ENCODE results near the gene CXorf66.
"Not testable (repeated sequence)": the region's sequence is repeated elsewhere in the genome, so short reads cannot be mapped to it uniquely, and the experiment has no call there.

CXorf66 gene

DNA sequence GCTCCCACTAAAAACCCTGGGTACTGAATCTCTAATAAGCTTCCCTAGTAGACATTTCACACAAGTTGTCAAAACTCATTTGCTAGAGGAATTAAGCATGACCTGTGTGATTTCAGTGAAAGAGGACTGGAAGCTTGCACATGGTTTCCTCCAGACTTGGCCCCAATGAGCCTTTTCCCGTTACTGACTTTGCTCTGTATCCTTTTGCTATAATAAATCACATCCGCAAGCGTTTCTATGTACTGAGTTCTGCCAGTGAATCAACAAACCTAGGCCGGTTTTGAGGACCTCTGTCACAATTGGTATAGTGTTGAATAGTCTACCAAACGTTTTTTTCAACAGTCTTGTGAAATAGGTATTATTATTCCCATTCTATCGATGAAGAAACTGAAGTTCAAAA is 40.6 kb downstream of the CXorf66 start:
- DNase-seq = no peak

- no peak for DNase-seq
These were observed 41.1 kb downstream of the CXorf66 start for GRCh38 chrX:139924069-139924695.

GRCh38 chrX:139921142-139921541 is 44.2 kb downstream of the CXorf66 start:
- DNase-seq = not testable (repeated sequence)

DNA sequence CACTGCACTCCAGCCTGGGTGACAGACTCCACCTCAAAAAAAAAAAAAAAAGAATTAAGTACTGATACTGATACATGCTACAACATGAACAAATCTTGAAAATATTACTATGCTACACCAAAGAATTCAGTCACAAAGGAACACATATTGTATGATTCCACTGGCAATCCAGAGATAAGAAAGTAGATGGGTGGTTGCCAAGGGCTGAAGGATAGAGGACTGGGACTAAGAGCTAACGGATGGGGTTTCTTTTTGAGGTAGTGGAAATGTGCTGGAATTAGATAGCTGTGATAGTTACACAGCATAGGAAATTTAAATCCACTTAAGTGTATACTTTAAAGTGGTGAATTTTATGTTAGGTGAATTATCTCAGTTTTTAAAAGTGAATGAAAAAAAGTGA is 45.0 kb downstream of the CXorf66 start:
- no peak for DNase-seq

- no peak for DNase-seq
These were observed 50.9 kb downstream of the CXorf66 start for GRCh38 chrX:139914421-139914820.

DNA sequence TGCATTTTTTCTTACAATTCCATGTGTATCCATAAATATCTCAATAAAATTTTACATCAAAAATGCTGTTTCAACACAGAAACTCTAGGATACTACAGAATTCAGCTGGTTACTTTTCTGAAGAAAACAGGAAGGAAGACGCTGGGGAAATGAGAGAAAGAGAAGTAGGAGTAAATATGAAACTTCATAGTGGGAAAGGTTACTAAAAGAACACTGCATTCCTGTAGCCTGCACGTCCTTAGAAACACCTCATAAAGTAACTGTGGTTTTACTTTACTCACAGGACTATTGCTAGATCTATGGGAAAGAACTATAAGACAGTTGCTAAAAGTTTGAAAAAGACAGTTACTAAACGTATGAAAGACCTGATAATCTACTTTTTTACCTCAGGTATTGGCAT is 55.6 kb downstream of the CXorf66 start:
- DNase-seq = no peak

GRCh38 chrX:139907078-139907477 is 58.2 kb downstream of the CXorf66 start:
- DNase-seq = no peak

- DNase-seq = no peak
These were observed 59.6 kb downstream of the CXorf66 start for GRCh38 chrX:139905743-139906142.

All from activated CD4-positive, CD25-positive, alpha-beta regulatory T cell (primary cell).